ENCODE results near the gene NELL2.

DNA sequence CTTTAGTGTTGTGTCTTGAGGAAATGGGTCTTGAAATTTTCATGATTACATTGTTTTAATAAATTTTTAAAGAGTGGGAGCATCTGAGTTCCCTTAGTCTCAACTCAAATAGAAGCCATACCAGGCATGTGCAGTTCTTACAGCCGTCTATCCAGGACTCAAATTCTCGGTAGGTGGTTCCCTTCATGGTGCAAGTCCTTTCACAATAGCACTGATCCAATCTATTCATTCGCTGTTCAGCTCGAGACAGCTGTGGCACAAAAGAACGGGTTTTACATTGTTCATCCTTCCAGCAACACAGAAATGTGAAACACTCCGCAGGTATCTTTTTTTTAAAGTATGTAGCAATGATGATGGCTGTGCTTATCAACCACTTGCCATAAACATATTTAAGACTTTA lies 100.2 kb downstream of the NELL2 start:
- TF ChIP-seq, protein P1, sequence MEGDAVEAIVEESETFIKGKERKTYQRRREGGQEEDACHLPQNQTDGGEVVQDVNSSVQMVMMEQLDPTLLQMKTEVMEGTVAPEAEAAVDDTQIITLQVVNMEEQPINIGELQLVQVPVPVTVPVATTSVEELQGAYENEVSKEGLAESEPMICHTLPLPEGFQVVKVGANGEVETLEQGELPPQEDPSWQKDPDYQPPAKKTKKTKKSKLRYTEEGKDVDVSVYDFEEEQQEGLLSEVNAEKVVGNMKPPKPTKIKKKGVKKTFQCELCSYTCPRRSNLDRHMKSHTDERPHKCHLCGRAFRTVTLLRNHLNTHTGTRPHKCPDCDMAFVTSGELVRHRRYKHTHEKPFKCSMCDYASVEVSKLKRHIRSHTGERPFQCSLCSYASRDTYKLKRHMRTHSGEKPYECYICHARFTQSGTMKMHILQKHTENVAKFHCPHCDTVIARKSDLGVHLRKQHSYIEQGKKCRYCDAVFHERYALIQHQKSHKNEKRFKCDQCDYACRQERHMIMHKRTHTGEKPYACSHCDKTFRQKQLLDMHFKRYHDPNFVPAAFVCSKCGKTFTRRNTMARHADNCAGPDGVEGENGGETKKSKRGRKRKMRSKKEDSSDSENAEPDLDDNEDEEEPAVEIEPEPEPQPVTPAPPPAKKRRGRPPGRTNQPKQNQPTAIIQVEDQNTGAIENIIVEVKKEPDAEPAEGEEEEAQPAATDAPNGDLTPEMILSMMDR (IDR thresholded peaks at IDR 0.05; ENCODE audit: insufficient read depth, low read length), result no peak
- no peak for TF ChIP-seq POLR2AphosphoS5 (IDR thresholded peaks at IDR 0.05; ENCODE audit: low read depth)
- TF ChIP-seq, protein P2, sequence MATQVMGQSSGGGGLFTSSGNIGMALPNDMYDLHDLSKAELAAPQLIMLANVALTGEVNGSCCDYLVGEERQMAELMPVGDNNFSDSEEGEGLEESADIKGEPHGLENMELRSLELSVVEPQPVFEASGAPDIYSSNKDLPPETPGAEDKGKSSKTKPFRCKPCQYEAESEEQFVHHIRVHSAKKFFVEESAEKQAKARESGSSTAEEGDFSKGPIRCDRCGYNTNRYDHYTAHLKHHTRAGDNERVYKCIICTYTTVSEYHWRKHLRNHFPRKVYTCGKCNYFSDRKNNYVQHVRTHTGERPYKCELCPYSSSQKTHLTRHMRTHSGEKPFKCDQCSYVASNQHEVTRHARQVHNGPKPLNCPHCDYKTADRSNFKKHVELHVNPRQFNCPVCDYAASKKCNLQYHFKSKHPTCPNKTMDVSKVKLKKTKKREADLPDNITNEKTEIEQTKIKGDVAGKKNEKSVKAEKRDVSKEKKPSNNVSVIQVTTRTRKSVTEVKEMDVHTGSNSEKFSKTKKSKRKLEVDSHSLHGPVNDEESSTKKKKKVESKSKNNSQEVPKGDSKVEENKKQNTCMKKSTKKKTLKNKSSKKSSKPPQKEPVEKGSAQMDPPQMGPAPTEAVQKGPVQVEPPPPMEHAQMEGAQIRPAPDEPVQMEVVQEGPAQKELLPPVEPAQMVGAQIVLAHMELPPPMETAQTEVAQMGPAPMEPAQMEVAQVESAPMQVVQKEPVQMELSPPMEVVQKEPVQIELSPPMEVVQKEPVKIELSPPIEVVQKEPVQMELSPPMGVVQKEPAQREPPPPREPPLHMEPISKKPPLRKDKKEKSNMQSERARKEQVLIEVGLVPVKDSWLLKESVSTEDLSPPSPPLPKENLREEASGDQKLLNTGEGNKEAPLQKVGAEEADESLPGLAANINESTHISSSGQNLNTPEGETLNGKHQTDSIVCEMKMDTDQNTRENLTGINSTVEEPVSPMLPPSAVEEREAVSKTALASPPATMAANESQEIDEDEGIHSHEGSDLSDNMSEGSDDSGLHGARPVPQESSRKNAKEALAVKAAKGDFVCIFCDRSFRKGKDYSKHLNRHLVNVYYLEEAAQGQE (IDR thresholded peaks at IDR 0.05; ENCODE audit: insufficient replicate concordance, low read depth), result no peak
